A549 treated with DMSO at 1 μM for 4 hours (cell line): ENCODE measurements around the gene RASD1. TPM values are rescaled to one million over a fixed set of nuclear protein-coding genes. Genes with fewer than 3 reads are reported as not detected.

Experiments used
- total RNA-seq: library from RNA; stranded (reverse); fragments of 200-300 nt; extraction: Qiagen RNA extraction; gene quantifications from 5 replicates; pipeline ENCODE4 v1.2.3, GENCODE V29; 2022; ENCODE audit warnings: low read depth

Gene RASD1
- total RNA-seq: 0.54 to 0.75 TPM (median 0.69 TPM) in 5 replicates

GRCh38 chr17:17496189-17497064 lies at the start of gene RASD1:
TSS of gene RASD1 (minus strand) at chr17:17496395. CDS start at chr17:17496181, 214 bp downstream.

GRCh38 chr17:17476865-17477467 lies 19.2 kb downstream of the RASD1 start, which contains the start of gene MED9:
TSS of gene MED9 (plus strand) at chr17:17477000. CDS start at chr17:17477042, 42 bp downstream.

Other genes starting within 250 kb of the RASD1 start
- 145 to 158 TPM (median 155 TPM) in 5 replicates for gene COPS3, start 215.1 kb downstream of the RASD1 start, total RNA-seq
- 6.5 to 10.7 TPM (median 9.9 TPM) in 5 replicates for gene NT5M, start 193.0 kb downstream of the RASD1 start, total RNA-seq
- gene MED9, start 19.4 kb downstream of the RASD1 start, total RNA-seq: 18.2 to 19.9 TPM (median 18.5 TPM) in 5 replicates
- 56.8 to 64.1 TPM (median 61.5 TPM) in 5 replicates for gene PEMT, start 95.3 kb upstream of the RASD1 start, total RNA-seq
- gene RAI1, start 185.1 kb upstream of the RASD1 start, total RNA-seq: 34.0 to 40.8 TPM (median 37.6 TPM) in 5 replicates